ENCODE measurements around the gene LRRC38. TPM values are rescaled to one million over a fixed set of nuclear protein-coding genes. Genes with fewer than 3 reads are reported as not detected.
A peak's percentile ranks its signal among the peaks of the same experiment; 100 is the strongest.

The LRRC38 gene
- total RNA-seq, 1 donor from 2014 or later, result not detected

GRCh38 chr1:13541435-13542215 is 27.8 kb upstream of the LRRC38 start:
- FAIRE-seq (no peak), DNase-seq (ENCODE audit: low read depth) (no peak)
- Histone ChIP-seq H3K4me3 (ENCODE audit: low read depth, low read length) (no peak overlapping the region), H3K36me3 (ENCODE audit: control insufficient read depth, insufficient read depth, low read length) (no peaks in the 10 kb centered on the region), H3K27me3 (ENCODE audit: control insufficient read depth, insufficient read depth, low read length) (no peaks in the 10 kb centered on the region)
- no peak for TF ChIP-seq CTCF (IDR thresholded peaks at IDR 0.05; ENCODE audit: insufficient read depth, low read length, severe bottlenecking)

- DNase-seq (ENCODE audit: low read depth) (no peak), FAIRE-seq (no peak)
- Histone ChIP-seq H3K27me3 (ENCODE audit: control insufficient read depth, insufficient read depth, low read length) (no peaks in the 10 kb centered on the region), H3K36me3 (ENCODE audit: control insufficient read depth, insufficient read depth, low read length) (no peaks in the 10 kb centered on the region), H3K4me3 (ENCODE audit: low read depth, low read length) (no peak overlapping the region)
- no peak for TF ChIP-seq CTCF (IDR thresholded peaks at IDR 0.05; ENCODE audit: insufficient read depth, low read length, severe bottlenecking)
These were observed 27.1 kb upstream of the LRRC38 start for GRCh38 chr1:13540866-13541265.

GRCh38 chr1:13539683-13540082 is 25.9 kb upstream of the LRRC38 start:
- no peaks in the 10 kb centered on the region for H3K36me3 ChIP-seq (ENCODE audit: control insufficient read depth, insufficient read depth, low read length)
- TF ChIP-seq CTCF (IDR thresholded peaks at IDR 0.05; ENCODE audit: insufficient read depth, low read length, severe bottlenecking), result no peak
- DNase-seq (ENCODE audit: low read depth), result no peak
- no peaks in the 10 kb centered on the region for H3K27me3 ChIP-seq (ENCODE audit: control insufficient read depth, insufficient read depth, low read length)
- FAIRE-seq, result no peak
- no peak overlapping the region for H3K4me3 ChIP-seq (ENCODE audit: low read depth, low read length)

- FAIRE-seq, result no peak
- H3K36me3 ChIP-seq (ENCODE audit: control insufficient read depth, insufficient read depth, low read length), result no peaks in the 10 kb centered on the region
These were observed 25.0 kb upstream of the LRRC38 start for GRCh38 chr1:13538832-13539231.

GRCh38 chr1:13536571-13536970 is 22.8 kb upstream of the LRRC38 start:
- Histone ChIP-seq H3K4me3 (ENCODE audit: low read depth, low read length) (no peak overlapping the region), H3K36me3 (ENCODE audit: control insufficient read depth, insufficient read depth, low read length) (no peaks in the 10 kb centered on the region), H3K27me3 (ENCODE audit: control insufficient read depth, insufficient read depth, low read length) (no peaks in the 10 kb centered on the region)
- no peak for TF ChIP-seq CTCF (IDR thresholded peaks at IDR 0.05; ENCODE audit: insufficient read depth, low read length, severe bottlenecking)
- FAIRE-seq (no peak), DNase-seq (ENCODE audit: low read depth) (no peak)

More at GRCh38 chr1:13538832-13539231, 25.0 kb upstream of the LRRC38 start:
- TF ChIP-seq CTCF (IDR thresholded peaks at IDR 0.05; ENCODE audit: insufficient read depth, low read length, severe bottlenecking), result no peak
- Histone ChIP-seq H3K27me3 (ENCODE audit: control insufficient read depth, insufficient read depth, low read length) (no peaks in the 10 kb centered on the region), H3K4me3 (ENCODE audit: low read depth, low read length) (no peak overlapping the region)
- DNase-seq (ENCODE audit: low read depth), result no peak

- TF ChIP-seq CTCF (IDR thresholded peaks at IDR 0.05; ENCODE audit: insufficient read depth, low read length, severe bottlenecking), result no peak
- Histone ChIP-seq H3K27me3 (ENCODE audit: control insufficient read depth, insufficient read depth, low read length) (no peaks in the 10 kb centered on the region), H3K4me3 (ENCODE audit: low read depth, low read length) (no peak overlapping the region), H3K36me3 (ENCODE audit: control insufficient read depth, insufficient read depth, low read length) (no peaks in the 10 kb centered on the region)
- DNase-seq (ENCODE audit: low read depth) (no peak), FAIRE-seq (peak; percentile 32)
These were observed 21.4 kb upstream of the LRRC38 start for GRCh38 chr1:13535227-13535626.

Data from bronchial epithelial cell (primary cell).